Measurements from ENCODE around the gene RBMS3. TPM values are rescaled to one million over a fixed set of nuclear protein-coding genes. Genes with fewer than 3 reads are reported as not detected.
"Not testable (repeated sequence)": the region's sequence is repeated elsewhere in the genome, so short reads cannot be mapped to it uniquely, and the experiment has no call there.

Gene RBMS3
- total and polyA plus RNA-seq, 2 experiments from 2014 or later, result 20.8 TPM

DNA sequence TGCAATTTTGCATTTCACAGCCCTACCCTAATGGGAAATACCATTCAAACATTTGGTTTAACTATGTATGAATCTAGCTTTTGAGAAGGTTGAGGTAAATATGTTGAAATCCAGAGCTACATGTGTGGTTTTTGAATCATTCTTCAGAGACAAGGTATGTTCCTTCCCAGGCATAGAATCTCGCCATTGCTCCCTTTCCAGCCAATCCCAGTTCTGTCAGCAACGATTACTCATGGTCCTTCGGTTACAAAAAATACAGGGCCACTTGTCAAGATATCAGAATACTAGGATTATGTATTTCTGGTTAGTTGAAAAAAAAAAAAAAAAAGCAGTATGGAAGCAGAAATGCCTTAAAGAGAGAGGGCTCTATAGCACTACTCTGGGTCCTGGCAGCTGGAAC, 182.4 kb downstream of the RBMS3 start:
- H3K27me3 ChIP-seq, result no peaks in the 10 kb centered on the region
- peak in 1 of 2 donors; percentile 58 for DNase-seq (ENCODE audit: low read depth in 1 of 2, low spot score in 1 of 2)
- H3K4me1 ChIP-seq (ENCODE audit: low read depth), result peaks cover 6% of the 10 kb centered on the region
- H3K36me3 ChIP-seq, result no peaks in the 10 kb centered on the region
- no peak overlapping the region for H3K4me3 ChIP-seq
- H3K9me3 ChIP-seq (ENCODE audit: low read depth), result no peaks in the 10 kb centered on the region
- TF ChIP-seq CTCF (IDR thresholded peaks at IDR 0.05; ENCODE audit: low read depth, low read length), result no peak
- no peak overlapping the region for H3K27ac ChIP-seq

DNA sequence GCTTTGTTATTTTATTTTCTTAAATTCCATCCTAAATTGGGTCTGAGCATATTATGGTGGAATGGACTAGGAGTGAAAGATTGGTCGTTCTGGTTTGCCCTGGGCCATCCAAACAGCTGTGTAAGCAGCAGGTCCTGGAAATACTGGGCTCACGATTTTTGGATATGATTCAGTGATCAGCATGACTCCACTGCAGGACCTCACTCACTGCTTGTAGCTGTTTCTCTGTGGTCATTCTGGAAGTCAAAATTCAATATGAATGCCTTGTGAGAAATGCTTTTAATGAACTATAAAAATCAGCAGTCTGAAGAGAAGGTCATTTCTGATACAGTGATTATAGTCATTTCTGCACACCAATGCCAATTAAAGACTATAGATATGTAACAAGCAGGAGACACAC, 185.0 kb downstream of the RBMS3 start:
- no peaks in the 10 kb centered on the region for H3K9me3 ChIP-seq (ENCODE audit: low read depth)
- peaks cover 6% of the 10 kb centered on the region for H3K4me1 ChIP-seq (ENCODE audit: low read depth)
- DNase-seq (ENCODE audit: low read depth in 1 of 2, low spot score in 1 of 2), result peak in 1 of 2 donors; percentile 39
- H3K27ac ChIP-seq, result no peak overlapping the region
- H3K4me3 ChIP-seq, result no peak overlapping the region
- TF ChIP-seq CTCF (IDR thresholded peaks at IDR 0.05; ENCODE audit: low read depth, low read length), result no peak
- H3K27me3 ChIP-seq, result no peaks in the 10 kb centered on the region
- H3K36me3 ChIP-seq, result no peaks in the 10 kb centered on the region

GRCh38 chr3:29466442-29466841, 185.6 kb downstream of the RBMS3 start:
- no peak for DNase-seq (ENCODE audit: low read depth in 1 of 2, low spot score in 1 of 2)
- Histone ChIP-seq H3K36me3 (no peaks in the 10 kb centered on the region), H3K4me3 (no peak overlapping the region), H3K9me3 (ENCODE audit: low read depth) (no peaks in the 10 kb centered on the region), H3K27ac (no peak overlapping the region), H3K27me3 (no peaks in the 10 kb centered on the region), H3K4me1 (ENCODE audit: low read depth) (peaks cover 6% of the 10 kb centered on the region)
- no peak for TF ChIP-seq CTCF (IDR thresholded peaks at IDR 0.05; ENCODE audit: low read depth, low read length)

DNA sequence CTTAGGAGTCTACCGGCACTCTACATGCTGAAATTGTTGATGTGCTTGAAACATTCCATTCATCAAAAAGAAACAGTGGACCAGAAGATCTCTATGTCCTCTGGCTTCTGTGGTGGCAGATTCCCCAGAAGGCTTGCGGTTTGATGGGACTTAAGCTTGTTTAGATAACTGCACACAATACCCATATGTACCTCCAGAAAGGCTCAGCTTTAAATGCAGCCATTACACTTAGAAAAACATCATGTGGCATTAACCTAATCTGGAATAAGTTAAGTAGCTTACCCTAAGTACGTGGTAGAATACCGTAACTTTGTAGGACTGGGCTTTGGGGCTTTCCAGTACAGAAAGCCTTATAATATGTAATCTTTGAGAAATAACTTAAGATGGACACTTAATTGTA, 187.3 kb downstream of the RBMS3 start:
- no peak for TF ChIP-seq CTCF (IDR thresholded peaks at IDR 0.05; ENCODE audit: low read depth, low read length)
- no peaks in the 10 kb centered on the region for H3K9me3 ChIP-seq (ENCODE audit: low read depth)
- no peak for DNase-seq (ENCODE audit: low read depth in 1 of 2, low spot score in 1 of 2)
- no peaks in the 10 kb centered on the region for H3K36me3 ChIP-seq
- H3K27ac ChIP-seq, result no peak overlapping the region
- peaks cover 6% of the 10 kb centered on the region for H3K4me1 ChIP-seq (ENCODE audit: low read depth)
- no peaks in the 10 kb centered on the region for H3K27me3 ChIP-seq
- no peak overlapping the region for H3K4me3 ChIP-seq

DNA sequence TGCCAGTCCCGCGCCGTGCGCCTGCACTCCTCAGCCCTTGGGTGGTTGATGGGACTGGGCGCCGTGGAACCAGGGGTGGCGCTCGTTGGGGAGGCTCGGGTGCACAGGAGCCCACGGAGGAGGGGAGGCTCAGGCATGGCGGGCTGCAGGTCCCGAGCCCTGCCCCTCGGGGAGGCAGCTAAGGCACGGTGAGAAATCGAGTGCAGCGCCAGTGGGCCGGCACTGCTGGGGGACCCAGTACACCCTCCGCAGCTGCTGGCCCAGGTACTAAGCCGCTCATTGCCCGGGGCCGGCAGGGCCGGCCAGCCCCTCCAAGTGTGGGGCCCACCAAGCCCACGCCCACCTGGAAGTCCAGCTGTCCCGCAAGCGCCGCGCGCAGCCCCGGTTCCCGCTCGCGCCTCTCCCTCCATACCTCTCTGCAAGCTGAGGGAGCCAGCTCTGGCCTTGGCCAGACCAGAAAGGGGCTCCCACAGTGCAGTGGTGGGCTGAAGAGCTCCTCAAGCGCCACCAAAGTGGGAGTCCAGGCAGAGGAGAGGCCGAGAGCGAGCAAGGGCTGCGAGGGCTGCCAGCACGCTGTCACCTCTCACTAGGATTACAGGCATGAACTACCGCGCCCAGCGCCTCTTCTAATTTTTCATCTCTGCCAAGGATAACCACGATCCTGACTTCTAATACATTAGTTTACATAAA, 192.8 kb downstream of the RBMS3 start:
- not testable (repeated sequence) for H3K9me3 ChIP-seq (ENCODE audit: low read depth); H3K27ac ChIP-seq; H3K36me3 ChIP-seq; H3K27me3 ChIP-seq; DNase-seq (ENCODE audit: low read depth in 1 of 2, low spot score in 1 of 2); H3K4me1 ChIP-seq (ENCODE audit: low read depth); H3K4me3 ChIP-seq

- DNase-seq (ENCODE audit: low read depth in 1 of 2, low spot score in 1 of 2), result no peak
- Histone ChIP-seq H3K4me3 (no peak overlapping the region), H3K27ac (no peak overlapping the region), H3K27me3 (no peaks in the 10 kb centered on the region), H3K4me1 (ENCODE audit: low read depth) (peaks cover 3% of the 10 kb centered on the region), H3K9me3 (ENCODE audit: low read depth) (no peaks in the 10 kb centered on the region), H3K36me3 (no peaks in the 10 kb centered on the region)
- no peak for TF ChIP-seq CTCF (IDR thresholded peaks at IDR 0.05; ENCODE audit: low read depth, low read length)
Measured at GRCh38 chr3:29475305-29475840, 194.5 kb downstream of the RBMS3 start.
